Transverse colon (tissue), 4 donors: ENCODE data around the gene PMF1. TPM values are rescaled to one million over a fixed set of nuclear protein-coding genes. Genes with fewer than 3 reads are reported as not detected.

Experiments
- DNase-seq: peaks from one replicate; pipeline ENCODE4 v3.0.0-alpha.2; 2019
- H3K27ac ChIP-seq, 4 donors: fragments of 200-600 bp; sonication (generic); 2 replicates each; pipeline ENCODE4 v1.5.1; 2016 to 2018; ENCODE audit warnings: inconsistent platforms in 4 of 4
- H3K27me3 ChIP-seq: fragments of 200-600 bp; sonication (generic); 2 replicates; pipeline ENCODE4 v1.5.1; 2017; ENCODE audit warnings: inconsistent platforms
- H3K36me3 ChIP-seq, 4 donors: fragments of 200-600 bp; sonication (generic); 2 replicates each; pipeline ENCODE4 v1.5.1; 2017 to 2019; ENCODE audit warnings: inconsistent platforms in 4 of 4
- H3K4me1 ChIP-seq, 4 donors: fragments of 200-600 bp; sonication (generic); 2 replicates each; pipeline ENCODE4 v1.5.1; 2017 to 2020; ENCODE audit warnings: inconsistent platforms in 4 of 4
- H3K4me3 ChIP-seq, 4 donors: fragments of 200-600 bp; sonication (generic); 1 replicate in 1 of 4; 2 replicates in 3 of 4; pipeline versions ENCODE4 v1.5.1 to v1.6.1; 2017 to 2019; ENCODE audit warnings: inconsistent platforms in 4 of 4
- H3K9me3 ChIP-seq, 2 donors: fragments of 200-600 bp; sonication (generic); 2 replicates each; pipeline ENCODE4 v1.5.1; 2017 to 2019; ENCODE audit warnings: inconsistent platforms in 2 of 2
- EP300 ChIP-seq: sonication (generic); formaldehyde crosslinking; IDR thresholded peaks from one replicate; pipeline ENCODE4 v1.6.1; 2017; ENCODE audit warnings: antibody characterized with exemption, low read depth
- POLR2A ChIP-seq: fragments of 450-650 bp; IDR thresholded peaks from one replicate; pipeline ENCODE4 v1.6.1; 2016; ENCODE audit warnings: antibody characterized with exemption, mild to moderate bottlenecking, moderate library complexity
- POLR2AphosphoS5 ChIP-seq, 3 donors: sonication (generic); formaldehyde crosslinking; IDR thresholded peaks; one replicate each; pipeline ENCODE4 v1.6.1; 2016; ENCODE audit warnings: antibody characterized with exemption in 3 of 3
- WGBS, 2 donors: methylation state at CpG; one replicate each; pipeline ENCODE4 v1.1.5; 2018; ENCODE audit warnings: low coverage in 1 of 2; 5-methylcytosine and 5-hydroxymethylcytosine counted together
- in situ Hi-C, 4 donors: fragments of 200-750 bp; cut with MboI; loops; one replicate each; pipeline versions ENCODE4 v1.15.0 to v1.15.1; 2017; ENCODE audit warnings: low sequenced_read_pairs in 3 of 4, low pct_ligation_motif_present in 1 of 4, low pct_unique_long_range_greater_than_20kb in 1 of 4
- intact Hi-C: fragments of 100-400 bp; cut with DNase I; formaldehyde crosslinking; loops from one replicate; pipeline ENCODE4 v1.15.1; 2023; ENCODE audit warnings: low total_unique reads
- total RNA-seq, 4 donors: library from RNA; depleted of rRNA; stranded (reverse); fragments of >200 nt; gene quantifications; one replicate each; pipeline ENCODE4 v1.1.0, GENCODE V29; 2016
- TF ChIP-seq, protein P1 (sequence below), 5 experiments: fragments of 200-600 bp in 3 of 5; fragments of 450-650 bp in 2 of 5; sonication (generic) in 3 of 5; IDR thresholded peaks; 1 replicate in 2 of 5; 2 replicates in 3 of 5; pipeline ENCODE4 v1.5.1; 2016 to 2017; ENCODE audit warnings: antibody characterized with exemption in 5 of 5, inconsistent platforms in 3 of 5, mild to moderate bottlenecking in 2 of 5, moderate library complexity in 1 of 5

The PMF1 gene
- total RNA-seq, 4 donors from 2014 or later = 29.9 to 67.3 (median 52.3) TPM

DNA sequence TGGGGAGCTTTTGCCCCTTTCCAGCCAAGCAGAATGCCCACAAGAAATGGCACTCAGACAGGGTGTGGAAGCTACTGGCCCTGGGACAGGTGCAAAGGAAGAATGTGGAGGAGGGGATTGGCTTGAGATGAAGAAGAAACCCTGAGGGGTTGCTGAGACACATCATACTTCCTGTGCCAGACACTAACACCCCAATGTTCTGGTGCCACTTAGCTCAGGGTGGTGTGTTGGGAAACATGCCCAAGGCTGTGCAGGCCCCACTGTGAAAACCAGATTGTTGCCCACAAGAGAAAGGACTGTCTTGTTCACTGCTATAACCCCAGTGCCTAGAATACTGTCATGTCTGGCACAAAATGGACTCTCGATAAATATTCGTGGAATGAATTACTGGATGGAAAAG is 44.9 kb downstream of the PMF1 start:
- H3K9me3 ChIP-seq = no peaks in the 10 kb centered on the region
- H3K4me1 ChIP-seq = no peaks in the 10 kb centered on the region
- intact Hi-C loops (no loop called here), in situ Hi-C loops (no loop called here)
- DNase-seq = no peak
- H3K4me3 ChIP-seq = no peak overlapping the region
- peaks cover 0 to 71% (median 33%) of the 10 kb centered on the region in 4 donors for H3K36me3 ChIP-seq
- WGBS, 2 donors = 83 to 86% methylated on average over 1 to 2 of the region's 2 CpGs
- no peak for TF ChIP-seq POLR2A
- no peak for TF ChIP-seq EP300
- TF ChIP-seq, protein P1, sequence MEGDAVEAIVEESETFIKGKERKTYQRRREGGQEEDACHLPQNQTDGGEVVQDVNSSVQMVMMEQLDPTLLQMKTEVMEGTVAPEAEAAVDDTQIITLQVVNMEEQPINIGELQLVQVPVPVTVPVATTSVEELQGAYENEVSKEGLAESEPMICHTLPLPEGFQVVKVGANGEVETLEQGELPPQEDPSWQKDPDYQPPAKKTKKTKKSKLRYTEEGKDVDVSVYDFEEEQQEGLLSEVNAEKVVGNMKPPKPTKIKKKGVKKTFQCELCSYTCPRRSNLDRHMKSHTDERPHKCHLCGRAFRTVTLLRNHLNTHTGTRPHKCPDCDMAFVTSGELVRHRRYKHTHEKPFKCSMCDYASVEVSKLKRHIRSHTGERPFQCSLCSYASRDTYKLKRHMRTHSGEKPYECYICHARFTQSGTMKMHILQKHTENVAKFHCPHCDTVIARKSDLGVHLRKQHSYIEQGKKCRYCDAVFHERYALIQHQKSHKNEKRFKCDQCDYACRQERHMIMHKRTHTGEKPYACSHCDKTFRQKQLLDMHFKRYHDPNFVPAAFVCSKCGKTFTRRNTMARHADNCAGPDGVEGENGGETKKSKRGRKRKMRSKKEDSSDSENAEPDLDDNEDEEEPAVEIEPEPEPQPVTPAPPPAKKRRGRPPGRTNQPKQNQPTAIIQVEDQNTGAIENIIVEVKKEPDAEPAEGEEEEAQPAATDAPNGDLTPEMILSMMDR (IDR thresholded peaks at IDR 0.05) = no peak
- no peak for TF ChIP-seq POLR2AphosphoS5 (IDR thresholded peaks at IDR 0.05)
- no peak overlapping the region for H3K27ac ChIP-seq
- H3K27me3 ChIP-seq = no peaks in the 10 kb centered on the region

DNA sequence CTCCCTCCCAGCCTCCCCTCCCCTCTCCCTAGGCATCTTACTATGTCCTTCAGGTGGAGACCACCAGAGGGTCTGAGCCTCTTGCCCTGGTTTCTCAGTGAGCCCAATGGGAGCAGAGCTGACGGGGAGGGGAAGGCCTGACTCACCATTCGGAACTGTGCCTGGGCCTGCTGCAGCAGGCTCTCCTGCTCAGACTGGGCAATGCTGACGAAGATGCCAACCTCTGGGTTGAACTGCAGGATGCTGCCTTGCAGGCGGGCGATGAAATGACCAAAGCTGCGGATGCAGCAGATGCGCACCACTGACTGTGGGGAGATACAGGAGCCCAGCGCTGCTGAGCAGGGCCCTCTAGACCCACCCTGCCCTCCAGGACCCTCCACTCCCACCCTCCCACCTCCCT is 46.1 kb downstream of the PMF1 start:
- Histone ChIP-seq H3K36me3 (peaks cover 0 to 73% (median 32%) of the 10 kb centered on the region in 4 donors), H3K4me1 (no peaks in the 10 kb centered on the region), H3K27me3 (no peaks in the 10 kb centered on the region), H3K27ac (no peak overlapping the region), H3K9me3 (no peaks in the 10 kb centered on the region), H3K4me3 (no peak overlapping the region)
- 97% methylated on average over 8 of the region's 8 CpGs; no CpG with 5 or more reads in 1 of the 2 donors for WGBS, 2 donors
- in situ Hi-C loops = no loop called here
- DNase-seq = no peak
- TF ChIP-seq POLR2A (no peak), POLR2AphosphoS5 (IDR thresholded peaks at IDR 0.05) (no peak), EP300 (no peak)
- TF ChIP-seq, protein P1 (IDR thresholded peaks at IDR 0.05) = no peak
- intact Hi-C loops = no loop called here

DNA sequence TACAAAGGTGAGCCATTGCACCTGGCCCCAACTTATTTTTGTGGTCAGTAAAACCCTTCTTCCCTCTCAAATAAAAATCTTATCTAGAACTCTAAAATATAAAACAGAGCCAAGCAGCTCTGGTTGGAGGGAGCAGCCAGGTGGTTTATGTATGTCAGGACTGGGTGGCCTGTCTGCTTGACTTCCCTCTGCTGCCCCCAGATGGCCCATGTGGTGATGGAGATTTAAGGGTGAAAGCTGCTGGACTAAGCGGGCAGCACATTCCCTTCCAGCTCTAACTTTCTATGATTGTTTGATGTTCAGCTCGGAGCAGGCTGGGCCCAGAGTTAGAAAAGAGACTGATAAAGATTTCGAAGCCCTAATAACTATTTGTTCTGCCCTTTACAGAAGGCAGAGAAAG is 47.0 kb downstream of the PMF1 start:
- intact Hi-C loops = no loop called here
- TF ChIP-seq EP300 (no peak), POLR2A (no peak), POLR2AphosphoS5 (IDR thresholded peaks at IDR 0.05) (no peak)
- TF ChIP-seq, protein P1 (IDR thresholded peaks at IDR 0.05) = no peak
- Histone ChIP-seq H3K4me1 (no peaks in the 10 kb centered on the region), H3K4me3 (no peak overlapping the region), H3K27me3 (no peaks in the 10 kb centered on the region), H3K36me3 (peaks cover 0 to 76% (median 31%) of the 10 kb centered on the region in 4 donors), H3K9me3 (no peaks in the 10 kb centered on the region), H3K27ac (no peak overlapping the region)
- in situ Hi-C loops = no loop called here
- DNase-seq = no peak
- WGBS, 2 donors = 94 to 100% methylated on average over 2 to 3 of the region's 3 CpGs

DNA sequence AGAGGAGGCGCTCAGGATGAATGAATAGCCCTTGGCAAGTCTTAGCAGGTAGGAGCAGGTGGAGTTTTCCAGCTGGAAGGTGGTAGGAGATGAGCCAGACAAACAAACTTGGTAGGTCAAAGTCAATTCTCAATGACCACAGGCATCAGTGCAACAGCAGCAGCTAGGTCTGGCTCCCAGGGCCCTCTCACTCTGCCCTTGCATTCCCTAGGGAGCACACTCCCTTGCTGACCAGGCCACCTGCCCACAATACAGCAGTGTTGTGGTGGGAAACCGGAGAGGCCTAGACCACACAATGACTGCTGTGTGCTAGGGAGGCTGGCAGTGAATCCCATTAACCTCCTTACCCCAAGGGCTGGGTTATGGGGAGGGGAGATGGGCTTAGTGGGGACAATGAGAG is 48.1 kb downstream of the PMF1 start:
- no peak for TF ChIP-seq EP300
- H3K4me1 ChIP-seq = no peaks in the 10 kb centered on the region
- no peaks in the 10 kb centered on the region for H3K27me3 ChIP-seq
- in situ Hi-C loops (no loop called here), intact Hi-C loops (no loop called here)
- no peak overlapping the region for H3K4me3 ChIP-seq
- H3K9me3 ChIP-seq = no peaks in the 10 kb centered on the region
- 81 to 83% methylated on average over 1 to 2 of the region's 2 CpGs for WGBS, 2 donors
- no peak overlapping the region for H3K27ac ChIP-seq
- DNase-seq = no peak
- peaks cover 0 to 79% (median 32%) of the 10 kb centered on the region in 4 donors for H3K36me3 ChIP-seq
